ENCODE data around the gene CCNJL.
A peak's percentile ranks its signal among the peaks of the same experiment; 100 is the strongest.

Gene CCNJL

DNA sequence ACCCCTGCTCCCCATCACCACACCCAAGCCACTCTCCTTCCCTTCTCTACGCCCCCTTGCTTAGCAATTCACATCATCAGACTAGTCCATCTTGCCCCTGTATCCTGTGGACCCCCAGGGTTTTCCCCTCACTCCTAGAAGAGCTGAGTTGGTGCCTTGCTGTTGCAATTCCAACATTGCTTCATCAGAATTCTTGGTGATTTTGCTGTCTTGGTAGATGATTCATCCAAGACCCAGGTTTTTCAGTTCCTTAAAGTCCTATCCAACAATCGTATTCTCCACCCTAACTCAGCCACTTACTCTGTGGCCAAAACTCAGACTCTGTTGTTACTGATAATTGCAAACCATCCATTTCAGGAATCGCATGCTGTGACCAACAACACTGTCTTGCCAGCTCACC, 21.4 kb upstream of the CCNJL start:
- peak; percentile 21 to 79 for DNase-seq (ENCODE audit: low read depth in 2 of 2)
- no peak overlapping the region for H3K4me3 ChIP-seq (replicated peaks in 1 of 2; ENCODE audit: low read depth in 2 of 2, low read length in 2 of 2)
- TF ChIP-seq, protein P1, sequence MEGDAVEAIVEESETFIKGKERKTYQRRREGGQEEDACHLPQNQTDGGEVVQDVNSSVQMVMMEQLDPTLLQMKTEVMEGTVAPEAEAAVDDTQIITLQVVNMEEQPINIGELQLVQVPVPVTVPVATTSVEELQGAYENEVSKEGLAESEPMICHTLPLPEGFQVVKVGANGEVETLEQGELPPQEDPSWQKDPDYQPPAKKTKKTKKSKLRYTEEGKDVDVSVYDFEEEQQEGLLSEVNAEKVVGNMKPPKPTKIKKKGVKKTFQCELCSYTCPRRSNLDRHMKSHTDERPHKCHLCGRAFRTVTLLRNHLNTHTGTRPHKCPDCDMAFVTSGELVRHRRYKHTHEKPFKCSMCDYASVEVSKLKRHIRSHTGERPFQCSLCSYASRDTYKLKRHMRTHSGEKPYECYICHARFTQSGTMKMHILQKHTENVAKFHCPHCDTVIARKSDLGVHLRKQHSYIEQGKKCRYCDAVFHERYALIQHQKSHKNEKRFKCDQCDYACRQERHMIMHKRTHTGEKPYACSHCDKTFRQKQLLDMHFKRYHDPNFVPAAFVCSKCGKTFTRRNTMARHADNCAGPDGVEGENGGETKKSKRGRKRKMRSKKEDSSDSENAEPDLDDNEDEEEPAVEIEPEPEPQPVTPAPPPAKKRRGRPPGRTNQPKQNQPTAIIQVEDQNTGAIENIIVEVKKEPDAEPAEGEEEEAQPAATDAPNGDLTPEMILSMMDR (IDR thresholded peaks at IDR 0.05; ENCODE audit: low read depth, low read length), result no peak

DNA sequence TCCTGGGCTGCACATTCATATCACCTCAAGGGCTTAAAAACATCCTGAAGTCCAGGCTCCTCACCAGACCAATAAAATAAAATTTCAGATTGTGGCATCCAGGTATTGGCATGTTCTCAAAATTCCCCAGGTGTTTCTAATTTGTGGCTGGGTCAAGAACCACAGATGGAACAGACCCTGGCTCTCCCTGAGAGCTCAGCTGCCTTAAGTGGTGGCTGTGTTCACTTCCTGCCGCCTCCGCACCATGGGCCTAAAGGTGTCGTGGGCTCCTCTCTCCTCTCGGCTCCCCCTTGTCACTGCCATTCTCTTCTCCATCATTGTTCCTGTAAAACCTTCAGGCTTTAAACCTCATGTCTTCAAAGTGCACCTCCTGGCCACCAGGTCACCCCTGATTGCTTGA, 17.8 kb upstream of the CCNJL start:
- TF ChIP-seq, protein P1 (IDR thresholded peaks at IDR 0.05; ENCODE audit: low read depth, low read length), result no peak
- H3K4me3 ChIP-seq (replicated peaks in 1 of 2; ENCODE audit: low read depth in 2 of 2, low read length in 2 of 2), result no peak overlapping the region
- no peak for DNase-seq (ENCODE audit: low read depth in 2 of 2)

DNA sequence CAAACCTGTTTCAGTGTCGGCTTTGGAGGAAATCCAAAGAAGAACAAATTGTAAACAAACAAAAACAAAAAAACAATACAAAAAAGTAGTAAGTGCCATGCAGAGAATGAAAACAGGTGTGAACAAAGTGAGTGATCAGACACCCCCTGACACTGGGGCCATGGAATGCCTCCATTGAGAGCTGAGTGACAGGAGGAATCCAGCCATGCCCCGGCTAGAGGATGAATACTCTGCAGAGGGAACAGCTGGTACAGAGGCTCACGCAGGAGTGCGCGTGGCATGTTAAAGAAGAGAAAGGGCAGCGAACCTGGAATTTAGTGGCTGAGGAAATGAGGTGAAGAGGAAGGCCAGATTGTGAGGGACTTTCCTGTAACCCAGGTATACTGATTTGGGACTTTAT, 15.5 kb upstream of the CCNJL start:
- H3K4me3 ChIP-seq (replicated peaks in 1 of 2; ENCODE audit: low read depth in 2 of 2, low read length in 2 of 2), result no peak overlapping the region
- TF ChIP-seq, protein P1 (IDR thresholded peaks at IDR 0.05; ENCODE audit: low read depth, low read length), result no peak
- no peak for DNase-seq (ENCODE audit: low read depth in 2 of 2)

- TF ChIP-seq, protein P1 (IDR thresholded peaks at IDR 0.05; ENCODE audit: low read depth, low read length), result no peak
- H3K4me3 ChIP-seq (replicated peaks in 1 of 2; ENCODE audit: low read depth in 2 of 2, low read length in 2 of 2), result no peak overlapping the region
- no peak for DNase-seq (ENCODE audit: low read depth in 2 of 2)
These were observed 14.6 kb upstream of the CCNJL start for GRCh38 chr5:160326981-160327380.

DNA sequence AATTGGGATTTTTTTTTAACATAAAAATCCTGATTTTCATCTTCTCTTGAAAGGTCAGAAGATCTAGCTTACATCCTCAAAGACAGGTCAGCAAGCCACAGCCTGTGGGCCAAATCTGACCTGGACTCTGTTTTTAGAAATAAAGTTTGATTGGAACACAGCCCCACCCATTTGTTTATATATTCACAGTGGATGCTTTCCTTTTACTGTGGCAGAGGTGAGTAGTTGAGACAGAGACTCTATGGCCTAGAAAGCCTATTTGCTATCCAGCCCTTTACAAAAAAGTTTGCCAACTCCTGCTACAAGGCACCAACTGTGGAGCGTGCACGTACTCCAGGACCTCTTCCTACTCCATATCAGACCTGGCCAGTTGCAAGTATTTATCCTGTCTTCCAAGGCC, 13.4 kb upstream of the CCNJL start:
- TF ChIP-seq, protein P1 (IDR thresholded peaks at IDR 0.05; ENCODE audit: low read depth, low read length), result no peak
- no peak overlapping the region for H3K4me3 ChIP-seq (replicated peaks in 1 of 2; ENCODE audit: low read depth in 2 of 2, low read length in 2 of 2)
- no peak for DNase-seq (ENCODE audit: low read depth in 2 of 2)

DNA sequence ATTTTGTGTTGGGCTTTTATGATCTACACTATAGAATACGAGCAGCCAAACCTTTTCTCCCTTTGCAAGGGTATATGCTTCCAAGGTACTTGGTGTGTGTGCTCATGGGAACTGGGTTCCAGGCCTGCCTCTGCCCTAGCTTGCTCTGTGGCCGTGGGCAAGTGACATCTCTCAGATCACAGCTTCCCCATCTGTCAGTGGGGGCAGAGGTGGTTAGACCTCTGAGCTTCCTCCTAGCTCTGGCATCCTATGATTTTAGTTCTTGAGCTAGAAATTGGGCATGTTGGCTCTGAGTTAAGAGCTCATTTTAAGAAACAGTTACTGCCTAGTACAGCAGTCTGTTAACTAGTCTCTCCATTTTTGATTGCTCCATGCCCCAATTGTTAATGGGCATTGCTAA, 12.5 kb upstream of the CCNJL start:
- DNase-seq (ENCODE audit: low read depth in 2 of 2), result no peak
- H3K4me3 ChIP-seq (replicated peaks in 1 of 2; ENCODE audit: low read depth in 2 of 2, low read length in 2 of 2), result no peak overlapping the region
- TF ChIP-seq, protein P1 (IDR thresholded peaks at IDR 0.05; ENCODE audit: low read depth, low read length), result no peak

DNA sequence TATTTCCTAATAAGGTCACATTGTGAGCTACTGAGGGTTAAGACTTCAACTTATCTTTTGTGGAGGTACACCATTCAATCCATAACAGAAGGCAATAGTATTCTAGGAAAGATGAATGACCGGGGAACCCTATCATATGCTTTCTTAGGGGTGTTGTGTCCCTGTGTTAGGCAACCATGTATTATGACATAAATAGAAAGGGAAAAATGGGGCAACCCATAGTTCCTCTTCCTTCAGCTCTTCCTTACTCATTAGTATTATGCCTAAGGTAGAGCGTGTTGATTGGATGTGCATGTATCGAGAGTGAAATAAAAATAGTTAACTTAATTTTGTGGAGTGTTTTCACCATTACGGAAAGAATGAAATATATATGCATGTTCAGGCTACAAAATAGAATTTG, 6.0 kb upstream of the CCNJL start:
- no peak for DNase-seq (ENCODE audit: low read depth in 2 of 2)
- TF ChIP-seq, protein P1 (IDR thresholded peaks at IDR 0.05; ENCODE audit: low read depth, low read length), result no peak
- H3K4me3 ChIP-seq (replicated peaks in 1 of 2; ENCODE audit: low read depth in 2 of 2, low read length in 2 of 2), result no peak overlapping the region
